ENCODE data around the gene EPM2AIP1. TPM values are rescaled to one million over a fixed set of nuclear protein-coding genes. Genes with fewer than 3 reads are reported as not detected.

EPM2AIP1 gene
- polyA plus RNA-seq, 1 donor from 2014 or later, result 41.4 TPM

GRCh38 chr3:37024820-37025405 is 32.0 kb upstream of the EPM2AIP1 start:
- Histone ChIP-seq H2AFZ (ENCODE audit: low read depth, low read length) (no peak overlapping the region), H4K20me1 (ENCODE audit: insufficient read depth) (no peaks in the 10 kb centered on the region), H3K4me3 (ENCODE audit: low read length) (no peak overlapping the region), H3K79me2 (replicated peaks; ENCODE audit: insufficient read depth, low read length) (no peaks in the 10 kb centered on the region), H3K9ac (ENCODE audit: low read length) (no peak overlapping the region), H3K9me3 (ENCODE audit: low read length) (no peaks in the 10 kb centered on the region), H3F3A (ENCODE audit: insufficient read depth, low read length, poor library complexity, severe bottlenecking) (no peaks in the 10 kb centered on the region), H3K27me3 (ENCODE audit: insufficient read depth, low read depth, low read length) (no peaks in the 10 kb centered on the region), H3K9me2 (ENCODE audit: insufficient read depth, low read length) (no peaks in the 10 kb centered on the region), H3K4me2 (ENCODE audit: low read length) (no peak overlapping the region), H3K27ac (ENCODE audit: low read length) (no peak overlapping the region), H3K36me3 (ENCODE audit: insufficient read depth, low read length) (peaks cover 30% of the 10 kb centered on the region)
- TF ChIP-seq TAF1 (IDR thresholded peaks at IDR 0.05; ENCODE audit: low read depth) (no peak), RAD21 (conservative IDR thresholded peaks at IDR 0.05) (no peak), MXI1 (conservative IDR thresholded peaks at IDR 0.05; ENCODE audit: poor library complexity, severe bottlenecking) (no peak), REST (IDR thresholded peaks at IDR 0.05; ENCODE audit: borderline replicate concordance) (no peak), EZH2 (IDR thresholded peaks at IDR 0.05; ENCODE audit: borderline replicate concordance, insufficient read depth, low read length, poor library complexity, severe bottlenecking) (no peak), EP300 (conservative IDR thresholded peaks at IDR 0.05; ENCODE audit: poor library complexity, severe bottlenecking) (no peak), SMC3 (conservative IDR thresholded peaks at IDR 0.05; ENCODE audit: poor library complexity) (no peak), POLR2AphosphoS5 (IDR thresholded peaks at IDR 0.05) (no peak)

DNA sequence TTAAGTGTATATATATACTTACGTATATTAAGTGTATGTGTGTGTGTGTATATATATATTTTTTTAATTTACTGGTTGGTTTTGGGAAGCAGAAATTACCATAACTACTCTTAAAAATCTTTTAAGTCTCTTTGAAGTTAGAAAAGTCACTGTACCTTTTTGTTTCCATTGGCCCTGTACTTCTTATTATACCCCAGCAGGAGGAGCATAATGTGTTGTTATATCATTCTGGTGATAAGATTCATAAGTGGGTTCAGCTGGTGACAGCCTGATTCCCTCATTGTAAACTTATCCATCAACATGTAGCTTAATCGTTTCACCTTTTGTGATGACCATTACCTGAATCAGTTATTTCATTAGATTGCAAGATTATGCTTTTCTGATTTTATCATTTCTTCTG is 31.2 kb upstream of the EPM2AIP1 start:
- H3K36me3 ChIP-seq (ENCODE audit: insufficient read depth, low read length), result peaks cover 30% of the 10 kb centered on the region
- no peak overlapping the region for H3K4me3 ChIP-seq (ENCODE audit: low read length)
- H2AFZ ChIP-seq (ENCODE audit: low read depth, low read length), result no peak overlapping the region
- no peak overlapping the region for H3K4me2 ChIP-seq (ENCODE audit: low read length)
- no peak overlapping the region for H3K27ac ChIP-seq (ENCODE audit: low read length)
- no peaks in the 10 kb centered on the region for H3K9me3 ChIP-seq (ENCODE audit: low read length)
- no peaks in the 10 kb centered on the region for H3F3A ChIP-seq (ENCODE audit: insufficient read depth, low read length, poor library complexity, severe bottlenecking)
- no peaks in the 10 kb centered on the region for H3K79me2 ChIP-seq (replicated peaks; ENCODE audit: insufficient read depth, low read length)
- no peaks in the 10 kb centered on the region for H3K27me3 ChIP-seq (ENCODE audit: insufficient read depth, low read depth, low read length)
- no peak overlapping the region for H3K9ac ChIP-seq (ENCODE audit: low read length)
- no peak for TF ChIP-seq EP300 (conservative IDR thresholded peaks at IDR 0.05; ENCODE audit: poor library complexity, severe bottlenecking)
- no peaks in the 10 kb centered on the region for H3K9me2 ChIP-seq (ENCODE audit: insufficient read depth, low read length)
- no peaks in the 10 kb centered on the region for H4K20me1 ChIP-seq (ENCODE audit: insufficient read depth)

GRCh38 chr3:37017683-37018082 is 24.8 kb upstream of the EPM2AIP1 start:
- TF ChIP-seq POLR2AphosphoS5 (IDR thresholded peaks at IDR 0.05) (no peak), EZH2 (IDR thresholded peaks at IDR 0.05; ENCODE audit: borderline replicate concordance, insufficient read depth, low read length, poor library complexity, severe bottlenecking) (no peak), REST (IDR thresholded peaks at IDR 0.05; ENCODE audit: borderline replicate concordance) (no peak), SMC3 (conservative IDR thresholded peaks at IDR 0.05; ENCODE audit: poor library complexity) (no peak), MXI1 (conservative IDR thresholded peaks at IDR 0.05; ENCODE audit: poor library complexity, severe bottlenecking) (no peak), EP300 (conservative IDR thresholded peaks at IDR 0.05; ENCODE audit: poor library complexity, severe bottlenecking) (no peak), TAF1 (IDR thresholded peaks at IDR 0.05; ENCODE audit: low read depth) (no peak), RAD21 (conservative IDR thresholded peaks at IDR 0.05) (no peak)
- TF ChIP-seq, protein P1, sequence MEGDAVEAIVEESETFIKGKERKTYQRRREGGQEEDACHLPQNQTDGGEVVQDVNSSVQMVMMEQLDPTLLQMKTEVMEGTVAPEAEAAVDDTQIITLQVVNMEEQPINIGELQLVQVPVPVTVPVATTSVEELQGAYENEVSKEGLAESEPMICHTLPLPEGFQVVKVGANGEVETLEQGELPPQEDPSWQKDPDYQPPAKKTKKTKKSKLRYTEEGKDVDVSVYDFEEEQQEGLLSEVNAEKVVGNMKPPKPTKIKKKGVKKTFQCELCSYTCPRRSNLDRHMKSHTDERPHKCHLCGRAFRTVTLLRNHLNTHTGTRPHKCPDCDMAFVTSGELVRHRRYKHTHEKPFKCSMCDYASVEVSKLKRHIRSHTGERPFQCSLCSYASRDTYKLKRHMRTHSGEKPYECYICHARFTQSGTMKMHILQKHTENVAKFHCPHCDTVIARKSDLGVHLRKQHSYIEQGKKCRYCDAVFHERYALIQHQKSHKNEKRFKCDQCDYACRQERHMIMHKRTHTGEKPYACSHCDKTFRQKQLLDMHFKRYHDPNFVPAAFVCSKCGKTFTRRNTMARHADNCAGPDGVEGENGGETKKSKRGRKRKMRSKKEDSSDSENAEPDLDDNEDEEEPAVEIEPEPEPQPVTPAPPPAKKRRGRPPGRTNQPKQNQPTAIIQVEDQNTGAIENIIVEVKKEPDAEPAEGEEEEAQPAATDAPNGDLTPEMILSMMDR (IDR thresholded peaks at IDR 0.05; ENCODE audit: poor library complexity, severe bottlenecking), result no peak
- Histone ChIP-seq H3K9ac (ENCODE audit: low read length) (no peak overlapping the region), H3K4me3 (ENCODE audit: low read length) (no peak overlapping the region), H3F3A (ENCODE audit: insufficient read depth, low read length, poor library complexity, severe bottlenecking) (no peaks in the 10 kb centered on the region), H3K79me2 (replicated peaks; ENCODE audit: insufficient read depth, low read length) (no peaks in the 10 kb centered on the region), H3K9me3 (ENCODE audit: low read length) (no peaks in the 10 kb centered on the region), H3K4me2 (ENCODE audit: low read length) (no peak overlapping the region), H2AFZ (ENCODE audit: low read depth, low read length) (no peak overlapping the region), H3K9me2 (ENCODE audit: insufficient read depth, low read length) (no peaks in the 10 kb centered on the region), H3K27me3 (ENCODE audit: insufficient read depth, low read depth, low read length) (no peaks in the 10 kb centered on the region), H3K36me3 (ENCODE audit: insufficient read depth, low read length) (peaks cover 15% of the 10 kb centered on the region), H4K20me1 (ENCODE audit: insufficient read depth) (no peaks in the 10 kb centered on the region), H3K27ac (ENCODE audit: low read length) (no peak overlapping the region)

Measured in neural cell (in vitro differentiated cells).